BJ (cell line): ENCODE data around the gene THBS4. TPM values are rescaled to one million over a fixed set of nuclear protein-coding genes. Genes with fewer than 3 reads are reported as not detected.

Experiments
- CTCF ChIA-PET: fragments of 350-600 bp; formaldehyde crosslinking; extraction: SDS; loops from one replicate; lab custom pipeline; 2021; ENCODE audit warnings: antibody characterized with exemption, inconsistent platforms; lab: Yijun Ruan, JAX
- POLR2A ChIA-PET: fragments of 300-600 bp; sonication (Branson Sonifier 250); formaldehyde crosslinking; extraction: SDS; loops from one replicate; lab custom pipeline; 2021; ENCODE audit warnings: antibody characterized with exemption; lab: Charles Lee
- DNase-seq: peaks from one replicate; pipeline ENCODE4 v3.0.0-alpha.2; 2011; ENCODE audit warnings: low read depth
- H3K27me3 ChIP-seq: 2 replicates; pipeline ENCODE4 v1.6.0; 2011; ENCODE audit warnings: low read length; ENCODE audit not compliant: control insufficient read depth, insufficient read depth
- H3K36me3 ChIP-seq: 2 replicates; pipeline ENCODE4 v1.5.1; 2011; ENCODE audit warnings: low read length; ENCODE audit not compliant: control insufficient read depth, insufficient read depth
- H3K4me3 ChIP-seq: 2 replicates; pipeline ENCODE4 v1.5.1; 2011; ENCODE audit warnings: low read depth, mild to moderate bottlenecking, control low read depth, low read length
- CTCF ChIP-seq: IDR thresholded peaks from 2 replicates; pipeline ENCODE4 v1.5.1; 2011; ENCODE audit warnings: low read depth, mild to moderate bottlenecking, control low read depth, inconsistent platforms, low read length, moderate library complexity; ENCODE audit not compliant: insufficient read depth
- polyA plus RNA-seq: library from polyadenylated mRNA; depleted of rRNA; stranded (reverse); fragments of >200 nt; gene quantifications from 2 replicates; pipeline ENCODE4 v1.2.3, GENCODE V29; 2011

Gene THBS4
- polyA plus RNA-seq, 1 experiment, result 0.54 TPM

- TF ChIP-seq CTCF, result no peak
- Histone ChIP-seq H3K27me3 (no peaks in the 10 kb centered on the region), H3K36me3 (peaks cover 3% of the 10 kb centered on the region), H3K4me3 (no peak overlapping the region)
- POLR2A ChIA-PET, result no interaction called here
- CTCF ChIA-PET, result interaction anchor here (0.6 kb wide), 1 partner anchor 350 kb away, joined by 4 read pairs; no protein-coding TSS in a partner anchor
- no peak for DNase-seq
Measured at GRCh38 chr5:79992891-79993657, 42.1 kb upstream of the THBS4 start.

GRCh38 chr5:79999722-80000121 is 35.4 kb upstream of the THBS4 start:
- CTCF ChIA-PET, result no interaction called here
- Histone ChIP-seq H3K36me3 (no peaks in the 10 kb centered on the region), H3K4me3 (no peak overlapping the region), H3K27me3 (no peaks in the 10 kb centered on the region)
- POLR2A ChIA-PET, result no interaction called here
- no peak for DNase-seq
- no peak for TF ChIP-seq CTCF

GRCh38 chr5:80002677-80003076 is 32.5 kb upstream of the THBS4 start:
- no peaks in the 10 kb centered on the region for H3K36me3 ChIP-seq
- ChIA-PET CTCF (no interaction called here), POLR2A (no interaction called here)
- DNase-seq, result no peak
- H3K4me3 ChIP-seq, result no peak overlapping the region
- H3K27me3 ChIP-seq, result no peaks in the 10 kb centered on the region
- TF ChIP-seq CTCF, result no peak

- no peaks in the 10 kb centered on the region for H3K27me3 ChIP-seq
- no peaks in the 10 kb centered on the region for H3K36me3 ChIP-seq
- DNase-seq, result no peak
- ChIA-PET POLR2A (no interaction called here), CTCF (interaction anchor here (0.6 kb wide), 1 partner anchor 12 kb away, joined by 3 read pairs; no protein-coding TSS in a partner anchor)
- TF ChIP-seq CTCF, result no peak
- H3K4me3 ChIP-seq, result no peak overlapping the region
Measured at GRCh38 chr5:80008995-80009765, 26.0 kb upstream of the THBS4 start.

- no peaks in the 10 kb centered on the region for H3K36me3 ChIP-seq
- TF ChIP-seq CTCF, result no peak
- no peak for DNase-seq
- POLR2A ChIA-PET, result no interaction called here
- CTCF ChIA-PET, result no interaction called here
- no peaks in the 10 kb centered on the region for H3K27me3 ChIP-seq
- no peak overlapping the region for H3K4me3 ChIP-seq
Measured at GRCh38 chr5:80010754-80011392, 24.3 kb upstream of the THBS4 start.
